Stimulated activated CD8-positive, alpha-beta memory T cell treated with anti-CD3 and anti-CD28 coated beads, Interleukin-15, amount 100 ng/mL, for 48 hours (primary cell): ENCODE data around the gene CLCN3.
"Not testable (repeated sequence)": the region's sequence is repeated elsewhere in the genome, so short reads cannot be mapped to it uniquely, and the experiment has no call there.

ENCODE experiments used
- DNase-seq, 2 donors: peaks; one replicate each; pipeline ENCODE4 v3.0.0-alpha.2; 2020; ENCODE audit warnings: low read depth in 2 of 2

CLCN3 gene

DNA sequence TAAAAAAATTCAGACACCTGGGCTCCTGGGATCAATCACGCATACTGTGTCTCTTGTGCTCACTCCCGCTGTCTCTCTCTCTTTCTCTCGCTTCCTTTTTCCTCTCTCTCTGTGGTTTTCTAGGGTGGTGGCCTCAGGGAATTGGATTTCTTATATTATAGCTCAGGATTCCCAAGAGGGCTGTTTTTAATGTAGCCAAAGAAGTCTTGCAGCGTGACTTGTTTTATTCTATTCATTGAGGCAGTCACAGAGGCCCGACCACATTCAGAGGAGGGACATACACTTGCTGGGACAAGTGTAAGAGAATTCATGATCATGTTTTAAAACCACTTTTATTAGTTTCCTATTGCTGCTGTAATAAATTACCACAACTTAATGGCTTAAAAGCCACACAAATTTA is 78.0 kb downstream of the CLCN3 start:
- no peak for DNase-seq

DNA sequence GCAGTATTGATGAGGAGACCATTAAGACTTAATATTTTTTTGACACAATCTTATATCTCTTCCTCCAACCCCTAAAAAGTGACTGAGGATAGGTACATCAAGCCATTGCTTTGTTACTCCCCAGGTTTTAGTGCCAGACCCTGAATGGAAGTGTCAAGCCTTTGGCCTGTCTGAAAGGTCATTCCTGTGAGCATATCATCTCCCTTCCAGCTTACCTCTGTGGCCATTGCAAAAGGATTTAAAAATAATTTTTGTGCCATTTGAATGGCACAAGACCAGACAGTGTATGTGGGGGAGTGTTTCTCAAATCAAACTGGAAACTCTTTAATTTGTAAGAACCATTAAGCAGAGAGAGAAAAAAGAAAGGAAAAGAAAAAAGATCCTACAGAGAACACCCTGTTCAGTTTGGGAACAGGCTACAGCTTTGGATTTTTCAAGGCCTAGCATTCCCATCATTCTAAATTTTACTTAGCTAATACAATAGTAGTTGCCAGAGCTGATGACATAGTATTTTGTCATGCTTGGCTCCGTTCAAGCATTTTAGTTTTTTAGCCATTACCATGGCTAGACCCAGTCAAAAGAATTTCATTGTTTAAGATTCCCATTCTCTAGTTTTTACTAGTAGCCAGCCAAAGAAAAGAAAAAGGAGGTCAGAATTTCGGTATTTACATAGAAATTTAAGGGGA is 87.7 kb downstream of the CLCN3 start:
- DNase-seq, result no peak

DNA sequence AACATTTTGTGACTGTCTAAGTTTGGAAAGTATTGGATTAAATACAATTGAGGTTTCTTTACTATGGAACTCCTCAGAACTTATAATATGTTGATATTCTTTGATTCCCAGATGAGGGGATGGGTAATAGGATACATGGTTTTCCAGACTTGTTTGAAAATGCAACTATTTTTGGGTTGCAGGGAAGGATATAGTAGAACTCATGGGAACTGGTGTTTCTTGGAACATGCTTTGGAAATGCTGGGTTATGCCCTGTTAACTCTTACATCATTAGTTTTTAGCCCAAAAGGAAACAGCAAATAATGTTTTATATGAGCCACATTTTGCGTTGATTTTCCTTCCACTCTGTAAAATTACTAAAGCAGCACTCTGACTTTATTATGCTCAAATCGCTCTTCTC is 95.4 kb downstream of the CLCN3 start:
- no peak for DNase-seq

DNA sequence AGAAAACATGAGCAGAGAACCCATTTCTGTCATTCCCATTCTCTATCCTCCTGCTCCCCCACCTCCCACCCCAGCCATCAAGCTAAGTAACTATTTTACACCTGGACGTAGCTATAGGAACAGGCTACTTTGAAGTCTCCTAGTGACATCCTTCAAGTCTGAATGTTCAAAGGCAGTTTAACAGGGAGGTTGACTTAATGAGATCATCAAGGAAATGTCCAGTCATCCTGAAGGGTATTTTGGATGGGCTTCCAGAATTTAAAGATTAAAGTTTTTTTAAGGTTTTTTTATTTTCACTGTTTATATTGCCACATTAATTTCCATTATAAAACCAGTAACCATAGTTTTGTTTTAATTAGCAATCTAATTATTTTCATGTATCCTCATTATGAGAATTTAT is 96.3 kb downstream of the CLCN3 start:
- DNase-seq, result no peak

DNA sequence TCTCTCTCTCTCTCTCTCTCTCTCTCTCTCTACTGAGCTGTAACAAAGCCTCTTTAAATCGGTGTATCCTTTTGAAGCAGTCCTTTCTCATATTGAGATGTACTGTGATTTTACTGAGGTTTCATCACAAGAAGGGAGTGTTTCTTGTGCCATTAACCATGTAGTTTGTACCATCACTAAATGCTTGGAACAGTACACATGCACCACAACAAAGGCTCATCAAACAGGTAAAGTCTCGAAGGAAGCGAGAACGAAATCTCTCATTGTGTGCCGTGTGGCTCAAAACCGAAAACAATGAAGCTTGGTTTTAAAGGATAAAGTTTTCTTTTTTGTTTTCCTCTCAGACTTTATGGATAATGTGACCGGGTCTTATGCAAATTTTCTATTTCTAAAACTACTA is 100.2 kb downstream of the CLCN3 start:
- no peak for DNase-seq

DNA sequence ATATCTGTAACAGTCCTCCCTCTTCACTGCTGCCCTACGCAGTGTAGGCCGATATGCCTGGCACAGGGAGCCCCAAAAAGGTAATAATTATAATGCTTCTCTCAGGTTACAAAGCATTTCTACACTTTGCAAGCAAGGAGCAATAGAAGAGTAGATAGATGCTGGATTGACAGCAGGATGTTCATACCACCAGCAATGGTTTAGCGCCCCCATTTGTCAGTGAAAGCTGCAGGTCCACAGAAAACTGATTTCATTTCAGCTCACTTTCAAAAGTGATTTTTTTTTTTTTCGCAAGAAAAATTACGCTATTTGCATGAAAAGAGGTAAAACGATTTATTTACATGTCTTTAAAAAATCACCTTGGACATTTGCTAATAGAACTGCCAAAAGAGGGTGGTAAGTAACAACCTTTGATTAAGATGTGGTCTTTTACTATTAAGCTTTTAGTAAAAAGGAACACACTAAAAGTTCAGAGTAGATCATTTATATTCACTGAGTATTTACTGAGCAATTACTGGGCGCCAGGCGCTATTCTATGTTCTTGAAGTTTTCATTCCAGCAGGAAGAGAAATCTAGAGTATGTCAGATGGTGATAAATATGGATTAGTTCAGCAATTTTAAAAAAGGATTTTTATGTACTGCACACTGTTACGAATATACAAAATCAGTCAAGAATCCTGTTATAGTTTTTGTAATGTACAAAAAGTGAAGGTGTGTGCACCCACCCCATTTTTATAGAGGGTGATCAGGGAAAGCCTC is 103.0 kb downstream of the CLCN3 start:
- no peak for DNase-seq

DNA sequence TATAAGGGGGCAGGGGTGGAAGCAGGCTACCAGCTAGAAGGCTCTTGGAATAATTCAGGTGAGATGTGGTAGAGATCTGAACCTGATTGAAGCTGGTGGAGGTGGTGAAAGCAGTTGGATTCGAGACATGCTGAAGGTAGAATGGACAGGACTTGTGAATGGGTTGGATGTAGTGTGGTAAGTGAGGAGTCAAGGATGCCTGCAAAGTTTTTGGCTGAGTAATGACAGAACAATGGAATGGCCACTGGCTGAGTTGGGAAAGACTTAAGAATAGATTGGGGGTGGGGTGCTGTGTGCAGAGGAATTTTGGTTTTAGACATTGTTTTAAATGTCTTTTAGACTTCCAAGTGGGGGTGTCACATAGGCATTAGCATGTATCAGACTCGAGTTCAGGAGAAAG is 103.9 kb downstream of the CLCN3 start:
- no peak for DNase-seq

DNA sequence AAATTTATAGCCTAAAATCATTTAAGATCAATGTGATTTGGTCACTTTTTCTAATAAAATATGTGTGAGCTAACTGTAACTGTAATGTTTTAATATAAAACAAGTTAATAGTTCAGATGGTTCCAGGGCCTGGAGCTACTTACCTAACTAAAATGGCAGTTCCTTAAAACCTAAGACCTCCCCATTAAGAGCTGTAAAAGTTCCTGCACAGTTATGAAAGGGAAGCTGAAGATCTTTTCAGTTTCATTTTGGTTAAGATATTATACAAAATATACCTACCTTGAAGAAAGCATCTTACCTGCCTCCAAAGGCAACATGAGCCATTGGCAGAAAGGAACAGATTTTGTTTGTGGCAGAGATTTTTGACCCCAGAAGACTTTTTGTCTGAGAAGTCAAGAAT is 107.2 kb downstream of the CLCN3 start:
- no peak for DNase-seq

DNA sequence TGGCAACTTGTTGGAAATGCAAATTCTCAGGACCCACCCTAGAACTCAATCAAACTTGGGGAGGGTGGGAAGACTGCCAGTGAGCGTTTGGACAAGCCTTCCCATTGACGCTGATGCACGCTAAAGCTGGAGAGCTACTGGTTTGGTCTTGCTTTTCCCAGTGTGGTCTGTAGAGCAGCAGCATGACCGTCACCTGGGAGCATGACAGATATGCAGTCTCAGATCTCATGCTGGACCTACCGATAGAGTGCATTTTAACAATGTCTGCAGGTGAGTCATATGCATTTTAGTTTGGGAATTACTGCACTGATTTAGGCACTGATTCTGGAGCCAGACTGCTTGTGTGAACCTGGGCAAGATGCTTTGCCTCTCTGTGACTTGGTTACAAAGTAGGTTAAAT is 110.2 kb downstream of the CLCN3 start:
- no peak for DNase-seq

DNA sequence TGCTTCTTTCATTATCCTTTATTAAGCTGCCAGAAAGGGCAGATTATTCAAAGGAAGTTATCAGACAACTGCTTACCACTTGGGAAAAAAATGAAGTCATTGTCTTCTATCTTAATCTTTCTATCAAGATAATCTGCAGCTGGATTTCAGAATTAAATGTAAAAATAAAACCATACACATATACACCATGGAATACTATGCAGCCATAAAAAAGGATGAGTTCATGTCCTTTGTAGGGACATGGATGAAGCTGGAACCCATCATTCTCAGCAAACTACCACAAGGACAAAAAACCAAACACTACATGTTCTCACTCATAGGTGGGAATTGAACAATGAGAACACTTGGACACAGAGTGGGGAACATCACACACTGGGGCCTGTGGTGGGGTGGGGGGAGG is 118.2 kb downstream of the CLCN3 start:
- not testable (repeated sequence) for DNase-seq

DNA sequence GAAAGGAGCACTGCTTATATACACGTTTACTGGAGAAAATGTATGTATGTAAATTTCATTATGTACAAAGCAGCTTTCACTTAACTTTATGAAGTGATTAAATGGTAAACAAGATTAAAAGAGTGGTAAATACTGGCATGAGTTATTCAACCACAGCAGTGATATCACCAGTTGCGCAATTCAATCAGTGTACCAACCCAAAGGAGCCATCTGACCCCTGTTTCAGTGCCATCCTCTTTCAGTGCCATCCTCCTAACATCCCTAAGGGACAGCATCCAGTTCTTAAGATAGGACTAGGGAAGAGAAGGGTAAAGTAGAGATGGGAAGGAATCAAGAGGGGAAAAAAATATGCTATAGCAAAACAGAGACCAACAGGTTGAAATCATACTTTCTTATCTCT is 121.2 kb downstream of the CLCN3 start:
- DNase-seq, result no peak

DNA sequence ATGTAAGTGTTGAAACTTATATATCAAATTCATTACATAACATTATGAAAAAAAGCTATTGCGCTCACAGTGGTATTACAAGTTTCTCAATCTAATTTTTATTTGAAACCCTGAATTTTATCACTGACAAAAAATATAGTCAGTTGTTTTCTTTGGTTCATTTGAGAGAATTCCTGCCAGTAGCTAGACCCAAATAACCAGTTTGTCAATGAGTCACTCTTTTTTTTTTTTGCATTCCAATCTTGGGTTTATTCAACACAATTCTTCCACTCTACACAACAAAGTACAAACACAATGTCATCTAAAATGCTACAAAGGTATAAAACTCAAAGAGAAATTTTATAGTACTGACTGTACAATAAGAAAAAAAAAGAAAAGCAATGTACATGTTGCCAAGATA is 124.2 kb downstream of the CLCN3 start:
- no peak for DNase-seq

DNA sequence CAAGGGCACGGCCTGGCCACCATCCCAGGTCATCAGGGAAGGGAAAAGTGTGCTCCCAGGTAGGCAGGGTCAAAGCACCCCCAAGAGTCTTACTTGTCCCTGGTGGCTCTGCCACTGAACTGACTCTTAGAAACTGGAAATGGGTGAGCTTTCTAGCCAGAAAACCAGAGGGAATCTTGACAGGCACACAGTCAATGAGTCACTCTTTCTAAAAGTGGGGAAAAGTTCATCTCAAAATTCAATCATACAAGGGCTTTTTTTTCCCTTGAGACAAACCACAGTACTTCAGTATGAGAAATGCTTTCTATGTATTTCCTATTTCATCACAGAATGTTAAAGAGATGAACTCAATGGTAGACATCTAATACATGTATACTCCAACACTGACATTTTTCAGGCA is 124.9 kb downstream of the CLCN3 start:
- no peak for DNase-seq

DNA sequence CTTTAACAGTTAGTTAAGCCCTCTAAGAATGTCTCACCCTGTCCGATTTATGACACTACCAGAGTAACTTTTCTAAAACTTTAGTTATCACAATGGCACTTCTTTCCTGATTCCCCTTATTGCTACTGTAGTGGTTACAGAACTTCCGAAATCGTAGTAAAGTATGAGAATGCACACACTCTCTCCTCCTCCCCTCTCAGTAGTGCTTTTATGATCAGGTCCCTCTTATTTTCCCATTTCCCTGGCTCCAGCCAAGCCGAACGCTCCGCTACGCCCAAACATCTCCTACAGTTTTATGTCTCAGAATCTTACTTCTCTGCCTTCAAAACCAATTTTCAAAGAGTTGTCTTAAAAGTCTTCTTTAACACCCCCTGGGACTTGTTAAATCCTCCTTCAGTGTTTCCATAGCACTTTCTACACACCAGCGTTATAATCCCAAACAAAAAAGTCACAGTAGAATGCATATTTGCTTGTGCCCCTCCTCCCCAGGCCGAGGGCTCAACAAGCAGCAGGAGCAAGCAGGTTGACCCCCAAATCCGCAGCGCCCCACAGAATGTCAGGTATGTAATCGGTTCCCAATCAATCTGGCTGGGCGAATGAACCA is 136.7 kb downstream of the CLCN3 start:
- no peak for DNase-seq

DNA sequence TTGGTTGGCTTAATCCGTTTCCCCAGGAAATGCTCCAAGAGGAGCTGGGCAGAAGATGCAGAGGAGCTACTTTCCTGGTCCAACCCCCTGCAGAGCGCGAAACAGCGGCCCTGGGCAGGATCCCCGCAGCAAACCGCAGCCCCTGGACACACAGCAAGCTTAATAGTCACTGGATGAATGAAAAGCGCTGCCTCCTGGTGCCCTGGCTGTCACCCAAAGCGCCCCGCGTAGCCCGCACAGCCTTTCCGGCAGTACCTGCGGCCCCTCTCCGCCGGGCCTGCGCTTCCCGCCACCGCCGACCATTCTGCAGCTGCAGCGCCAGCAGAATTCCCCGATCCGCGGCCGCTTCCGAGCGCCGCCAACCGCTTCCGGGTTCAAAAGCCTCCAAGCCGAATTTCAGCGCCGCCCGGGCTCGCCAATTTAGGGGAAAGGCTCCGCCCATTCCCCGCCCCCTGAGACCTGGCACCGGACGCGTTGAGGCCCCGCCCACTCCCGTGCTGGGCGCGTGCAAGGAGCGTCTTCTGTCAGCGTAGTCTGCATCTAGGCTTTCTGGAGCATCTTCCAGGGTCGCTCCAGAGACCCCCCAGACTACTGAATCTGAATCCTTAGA is 137.3 kb downstream of the CLCN3 start, which contains the start of gene HPF1:
Gene HPF1 (minus strand): TSS at position 370 of the 610 bp plus-strand sequence. CDS start 67 bp downstream, at position 303.
- peak; percentile 88 to 89 for DNase-seq

DNA sequence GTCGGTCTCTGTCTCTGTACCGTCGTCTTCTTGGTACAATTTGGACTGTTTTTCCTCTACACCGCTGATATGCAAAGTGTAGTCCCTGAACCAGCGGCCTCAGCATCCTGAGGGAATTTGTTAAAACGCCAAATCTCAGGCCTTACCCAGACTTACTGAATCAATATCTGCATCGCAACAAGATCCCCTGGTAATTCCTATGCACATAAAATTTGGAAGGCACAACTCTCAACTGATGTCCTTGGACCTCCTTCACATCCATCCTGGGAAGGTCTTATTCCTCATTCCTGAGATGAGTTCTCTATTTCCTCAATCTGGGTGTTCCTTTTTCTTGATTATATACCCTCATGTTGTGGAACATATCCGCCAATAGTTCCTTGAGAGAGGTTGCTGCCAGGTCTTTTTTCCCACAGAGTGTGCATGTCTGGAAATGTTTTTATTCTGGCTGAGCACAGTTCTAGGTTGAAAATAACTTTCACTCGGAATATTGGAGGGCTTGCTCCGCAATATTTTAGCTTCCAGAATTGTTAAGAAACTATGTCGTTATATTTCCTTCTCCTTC is 138.1 kb downstream of the CLCN3 start:
- DNase-seq, result no peak

DNA sequence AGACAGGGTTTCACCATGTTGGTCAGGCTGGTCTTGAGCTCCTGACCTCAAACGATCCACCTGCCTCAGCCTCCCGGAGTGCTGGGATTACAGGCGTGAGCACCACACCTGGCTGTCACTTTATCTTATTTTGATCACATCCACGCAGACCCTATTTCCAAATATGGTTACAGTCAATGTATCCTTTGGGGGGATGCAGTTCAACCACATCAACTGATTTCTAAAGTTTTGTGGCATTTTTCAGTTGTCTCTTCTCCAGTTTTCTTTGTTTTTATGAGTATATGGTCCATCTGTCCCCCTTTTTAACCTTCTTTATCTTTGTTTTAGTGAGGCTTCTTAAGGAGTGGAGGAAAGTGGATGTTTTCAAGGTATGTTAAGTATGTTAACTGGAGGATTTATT is 141.5 kb downstream of the CLCN3 start:
- DNase-seq, result no peak

DNA sequence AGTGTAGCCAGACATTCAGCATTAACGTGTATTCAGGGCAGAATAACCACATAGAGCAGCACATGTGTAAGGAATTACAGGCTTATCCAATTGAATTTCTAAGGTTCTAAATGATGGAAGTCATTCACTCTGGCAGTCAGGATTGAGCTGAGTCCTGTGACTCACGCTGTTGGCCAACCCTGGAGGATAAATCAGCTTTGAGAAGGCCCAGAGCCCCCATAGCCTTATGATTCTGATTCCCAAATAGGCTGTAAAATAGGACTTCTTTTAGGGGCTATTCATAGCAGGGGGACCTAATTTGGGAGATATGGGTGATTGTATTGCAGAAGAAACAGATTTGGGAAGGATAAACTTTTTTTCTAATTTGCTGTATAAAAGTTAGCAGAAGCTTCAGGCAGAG is 145.5 kb downstream of the CLCN3 start:
- DNase-seq, result no peak

DNA sequence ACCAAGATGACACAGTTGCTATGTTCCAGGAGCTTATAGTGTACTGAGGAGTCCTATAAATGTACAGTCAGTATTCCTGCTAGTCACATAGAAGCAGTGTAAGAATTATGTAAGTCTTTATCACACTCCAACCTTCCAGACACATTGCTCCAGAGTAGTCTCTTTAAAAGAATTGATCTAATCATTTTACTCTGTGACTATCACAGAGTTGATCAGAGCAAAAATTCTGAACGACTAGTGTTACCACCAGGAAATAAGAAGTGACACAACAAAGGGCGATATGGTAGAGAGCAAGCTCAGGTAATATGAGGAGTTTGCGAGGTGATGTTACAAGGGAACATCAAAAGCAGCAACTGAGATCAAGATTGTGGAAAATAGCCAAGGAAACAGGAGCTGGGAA is 146.4 kb downstream of the CLCN3 start:
- no peak for DNase-seq

DNA sequence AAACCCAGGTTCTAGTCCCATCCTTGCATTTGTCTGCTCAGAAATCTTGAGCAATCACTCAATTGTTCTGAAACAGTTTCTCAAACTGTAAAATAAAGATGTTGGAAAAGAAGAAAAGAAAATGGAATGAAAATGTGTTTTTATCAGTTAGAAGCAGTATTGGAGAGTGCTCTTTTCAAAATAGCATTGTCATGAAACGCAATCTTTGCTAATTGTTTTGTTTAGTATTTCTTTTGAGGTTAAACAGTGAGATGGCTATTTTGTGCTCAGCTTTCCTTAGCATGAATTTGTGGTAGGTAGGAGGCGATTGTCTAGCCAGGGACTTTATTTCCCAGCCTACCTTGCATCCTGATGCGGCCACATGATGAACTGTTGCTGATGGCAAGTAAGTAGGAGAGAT is 148.0 kb downstream of the CLCN3 start:
- no peak for DNase-seq

DNA sequence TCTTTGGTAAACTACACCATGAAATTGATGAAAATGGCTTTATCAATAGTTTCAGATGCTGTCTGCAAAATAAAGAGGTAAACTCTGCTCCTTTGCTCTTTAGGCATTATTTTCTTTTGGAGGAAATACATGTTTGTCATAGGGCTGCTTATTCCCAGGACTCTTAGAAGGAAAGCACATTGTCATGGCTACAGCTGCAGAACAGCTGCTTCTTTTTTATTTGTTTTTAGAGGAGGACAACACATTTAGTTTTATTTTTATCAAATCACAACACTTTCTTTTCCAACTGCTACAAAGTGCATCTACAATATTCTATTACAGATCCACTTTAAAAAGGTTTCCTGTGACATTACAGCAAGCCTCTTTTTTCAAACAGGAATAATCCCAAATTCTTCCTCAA is 150.0 kb downstream of the CLCN3 start:
- no peak for DNase-seq

DNA sequence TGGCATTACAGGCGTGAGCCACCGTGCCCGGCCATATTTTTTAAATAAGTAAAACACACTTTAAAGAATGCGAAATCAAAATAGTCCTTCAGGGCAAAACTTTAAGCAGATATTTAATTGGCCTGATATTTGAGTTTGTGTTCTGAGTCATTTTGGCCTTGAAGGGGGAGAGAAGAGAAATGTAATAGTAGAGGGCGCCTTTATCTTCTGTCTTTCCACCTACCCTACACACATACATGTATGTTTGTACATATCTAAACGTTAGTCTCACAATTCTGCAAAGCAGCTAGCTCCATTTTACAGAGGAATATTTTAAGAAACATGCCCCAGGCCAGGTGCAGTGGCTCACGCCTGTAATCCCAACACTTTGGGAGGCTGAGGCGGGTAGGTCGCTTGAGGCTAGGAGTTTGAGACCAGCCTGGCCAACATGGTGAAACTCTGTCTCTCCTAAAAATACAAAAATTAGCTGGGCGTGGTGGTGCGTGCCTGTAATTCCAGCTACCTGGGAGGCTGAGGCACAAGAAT is 151.2 kb downstream of the CLCN3 start:
- DNase-seq, result not testable (repeated sequence)
